Inferior parietal cortex (tissue), 1 donor: ENCODE data around the gene PPP1R14D.

Source experiments
- DNase-seq: peaks from one replicate; pipeline ENCODE4 v3.0.0-alpha.2; 2016; ENCODE audit errors: extremely low spot score

The PPP1R14D gene

GRCh38 chr15:40782609-40783227 lies 45.8 kb downstream of the PPP1R14D start:
- no peak for DNase-seq

- no peak for DNase-seq
Observed at GRCh38 chr15:40776537-40777141, 51.9 kb downstream of the PPP1R14D start.

GRCh38 chr15:40775740-40776536 lies 52.6 kb downstream of the PPP1R14D start:
- no peak for DNase-seq

GRCh38 chr15:40775007-40775406 lies 53.5 kb downstream of the PPP1R14D start:
- DNase-seq = no peak

GRCh38 chr15:40773902-40774301 lies 54.6 kb downstream of the PPP1R14D start:
- no peak for DNase-seq

- DNase-seq = no peak
Observed at GRCh38 chr15:40773496-40773895, 55.0 kb downstream of the PPP1R14D start.

GRCh38 chr15:40772014-40772413 lies 56.5 kb downstream of the PPP1R14D start:
- DNase-seq = no peak

- no peak for DNase-seq
Observed at GRCh38 chr15:40771242-40771641, 57.3 kb downstream of the PPP1R14D start.

- no peak for DNase-seq
Observed at GRCh38 chr15:40770147-40770721, 58.3 kb downstream of the PPP1R14D start.

- DNase-seq = no peak
Observed at GRCh38 chr15:40769274-40770146, 59.0 kb downstream of the PPP1R14D start, which contains the start of gene C15orf62. C15orf62 (plus strand) TSS chr15:40769980; CDS start chr15:40770496, 516 bp downstream.

GRCh38 chr15:40768521-40769273 lies 59.8 kb downstream of the PPP1R14D start:
- DNase-seq = no peak

- DNase-seq = no peak
Observed at GRCh38 chr15:40767838-40768500, 60.5 kb downstream of the PPP1R14D start.

GRCh38 chr15:40766906-40767837 lies 61.3 kb downstream of the PPP1R14D start:
- no peak for DNase-seq

- DNase-seq = no peak
Observed at GRCh38 chr15:40766194-40766815, 62.2 kb downstream of the PPP1R14D start.
